ENCODE data around the gene KCNH2. TPM values are rescaled to one million over a fixed set of nuclear protein-coding genes. Genes with fewer than 3 reads are reported as not detected.

KCNH2 gene
- total RNA-seq, 1 experiment from 2014 or later = 1.8 TPM

DNA sequence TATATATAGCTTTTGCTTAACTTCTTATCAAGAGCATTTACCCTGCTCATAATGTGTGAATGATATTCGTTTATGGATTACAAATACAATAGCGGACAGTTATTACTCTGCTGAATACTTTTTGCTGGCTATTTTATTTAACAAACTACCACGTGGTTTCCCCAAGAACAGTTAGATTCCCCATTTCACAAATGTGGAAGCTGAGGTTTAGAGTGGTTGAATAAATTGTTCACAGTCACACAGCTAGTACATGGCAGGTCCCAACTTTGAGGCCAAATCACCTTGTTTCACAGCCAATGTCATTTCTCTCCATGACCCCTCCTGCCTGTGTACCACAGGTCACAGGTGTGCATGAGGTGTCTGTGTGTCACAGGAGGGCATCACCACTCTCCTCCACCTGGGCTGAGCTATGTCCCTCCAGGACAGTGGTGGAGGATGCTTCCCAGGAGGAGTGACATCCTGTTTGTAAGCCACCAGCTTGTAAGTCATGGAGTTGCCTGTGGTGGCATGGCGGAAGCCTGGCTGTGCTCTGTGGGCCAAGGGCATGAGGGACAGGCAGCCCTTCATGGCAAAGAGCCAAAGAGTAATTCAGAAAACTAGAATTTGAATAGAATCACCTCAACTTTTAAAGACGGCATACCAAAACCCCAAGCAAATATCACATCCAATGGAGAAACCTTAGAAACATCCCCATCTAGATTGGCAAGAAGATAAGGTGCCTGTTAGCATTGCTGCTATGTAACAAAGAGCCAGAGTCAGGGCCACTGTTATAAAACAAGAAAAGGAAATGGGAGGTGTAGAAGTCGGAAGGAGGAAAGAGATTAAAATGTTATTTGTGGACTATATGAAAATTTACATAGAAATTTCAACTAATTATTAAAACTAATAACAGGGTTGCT is 73.9 kb downstream of the KCNH2 start:
- Histone ChIP-seq H3K27ac (ENCODE audit: low read length) (no peak overlapping the region), H3K4me1 (ENCODE audit: control insufficient read depth, insufficient read depth, low read length) (peaks cover 7% of the 10 kb centered on the region; the same call in 1 of the 2 replicates), H3K9me3 (ENCODE audit: control insufficient read depth, insufficient read depth, low read depth, low read length) (no peaks in the 10 kb centered on the region), H3K4me3 (ENCODE audit: low read depth in 2 of 2, low read length in 2 of 2) (no peak overlapping the region), H3K36me3 (ENCODE audit: control insufficient read depth, insufficient read depth, low read length) (no peaks in the 10 kb centered on the region), H3K27me3 (ENCODE audit: control insufficient read depth, insufficient read depth, low read length) (no peaks in the 10 kb centered on the region)
- DNase-seq (ENCODE audit: low read depth, low spot score) = no peak
- ChIA-PET CTCF (interaction anchor here (0.5 to 0.6 kb wide), 2 partner anchors 83 to 157 kb away, joined by 3 to 4 read pairs; no protein-coding TSS in a partner anchor), POLR2A (no interaction called here)
- in situ Hi-C loops (cut with HindIII; ENCODE audit: low pct_unique_long_range_greater_than_20kb, low sequenced_read_pairs) = no loop called here
- TF ChIP-seq, protein P1, sequence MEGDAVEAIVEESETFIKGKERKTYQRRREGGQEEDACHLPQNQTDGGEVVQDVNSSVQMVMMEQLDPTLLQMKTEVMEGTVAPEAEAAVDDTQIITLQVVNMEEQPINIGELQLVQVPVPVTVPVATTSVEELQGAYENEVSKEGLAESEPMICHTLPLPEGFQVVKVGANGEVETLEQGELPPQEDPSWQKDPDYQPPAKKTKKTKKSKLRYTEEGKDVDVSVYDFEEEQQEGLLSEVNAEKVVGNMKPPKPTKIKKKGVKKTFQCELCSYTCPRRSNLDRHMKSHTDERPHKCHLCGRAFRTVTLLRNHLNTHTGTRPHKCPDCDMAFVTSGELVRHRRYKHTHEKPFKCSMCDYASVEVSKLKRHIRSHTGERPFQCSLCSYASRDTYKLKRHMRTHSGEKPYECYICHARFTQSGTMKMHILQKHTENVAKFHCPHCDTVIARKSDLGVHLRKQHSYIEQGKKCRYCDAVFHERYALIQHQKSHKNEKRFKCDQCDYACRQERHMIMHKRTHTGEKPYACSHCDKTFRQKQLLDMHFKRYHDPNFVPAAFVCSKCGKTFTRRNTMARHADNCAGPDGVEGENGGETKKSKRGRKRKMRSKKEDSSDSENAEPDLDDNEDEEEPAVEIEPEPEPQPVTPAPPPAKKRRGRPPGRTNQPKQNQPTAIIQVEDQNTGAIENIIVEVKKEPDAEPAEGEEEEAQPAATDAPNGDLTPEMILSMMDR (IDR thresholded peaks at IDR 0.05) = no peak
- TF ChIP-seq SIN3A (IDR thresholded peaks at IDR 0.05; ENCODE audit: borderline replicate concordance, insufficient read depth, low read depth, low read length) = no peak
- no peak for TF ChIP-seq TCF7L2 (IDR thresholded peaks at IDR 0.05; ENCODE audit: low read depth, low read length)
- TF ChIP-seq, protein P2, sequence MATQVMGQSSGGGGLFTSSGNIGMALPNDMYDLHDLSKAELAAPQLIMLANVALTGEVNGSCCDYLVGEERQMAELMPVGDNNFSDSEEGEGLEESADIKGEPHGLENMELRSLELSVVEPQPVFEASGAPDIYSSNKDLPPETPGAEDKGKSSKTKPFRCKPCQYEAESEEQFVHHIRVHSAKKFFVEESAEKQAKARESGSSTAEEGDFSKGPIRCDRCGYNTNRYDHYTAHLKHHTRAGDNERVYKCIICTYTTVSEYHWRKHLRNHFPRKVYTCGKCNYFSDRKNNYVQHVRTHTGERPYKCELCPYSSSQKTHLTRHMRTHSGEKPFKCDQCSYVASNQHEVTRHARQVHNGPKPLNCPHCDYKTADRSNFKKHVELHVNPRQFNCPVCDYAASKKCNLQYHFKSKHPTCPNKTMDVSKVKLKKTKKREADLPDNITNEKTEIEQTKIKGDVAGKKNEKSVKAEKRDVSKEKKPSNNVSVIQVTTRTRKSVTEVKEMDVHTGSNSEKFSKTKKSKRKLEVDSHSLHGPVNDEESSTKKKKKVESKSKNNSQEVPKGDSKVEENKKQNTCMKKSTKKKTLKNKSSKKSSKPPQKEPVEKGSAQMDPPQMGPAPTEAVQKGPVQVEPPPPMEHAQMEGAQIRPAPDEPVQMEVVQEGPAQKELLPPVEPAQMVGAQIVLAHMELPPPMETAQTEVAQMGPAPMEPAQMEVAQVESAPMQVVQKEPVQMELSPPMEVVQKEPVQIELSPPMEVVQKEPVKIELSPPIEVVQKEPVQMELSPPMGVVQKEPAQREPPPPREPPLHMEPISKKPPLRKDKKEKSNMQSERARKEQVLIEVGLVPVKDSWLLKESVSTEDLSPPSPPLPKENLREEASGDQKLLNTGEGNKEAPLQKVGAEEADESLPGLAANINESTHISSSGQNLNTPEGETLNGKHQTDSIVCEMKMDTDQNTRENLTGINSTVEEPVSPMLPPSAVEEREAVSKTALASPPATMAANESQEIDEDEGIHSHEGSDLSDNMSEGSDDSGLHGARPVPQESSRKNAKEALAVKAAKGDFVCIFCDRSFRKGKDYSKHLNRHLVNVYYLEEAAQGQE (IDR thresholded peaks at IDR 0.05; ENCODE audit: insufficient read depth in 1 of 2, low read depth in 2 of 2, low read length in 1 of 2) = no peak
- no peak for TF ChIP-seq POLR2AphosphoS5 (IDR thresholded peaks at IDR 0.05; ENCODE audit: low read depth, low read length)
- ATAC-seq = no peak
- intact Hi-C loops (cut with micrococcal nuclease; ENCODE audit: unreplicated experiment) = no loop called here
- BruUV-seq (replicated peaks) = no TSS peak

DNA sequence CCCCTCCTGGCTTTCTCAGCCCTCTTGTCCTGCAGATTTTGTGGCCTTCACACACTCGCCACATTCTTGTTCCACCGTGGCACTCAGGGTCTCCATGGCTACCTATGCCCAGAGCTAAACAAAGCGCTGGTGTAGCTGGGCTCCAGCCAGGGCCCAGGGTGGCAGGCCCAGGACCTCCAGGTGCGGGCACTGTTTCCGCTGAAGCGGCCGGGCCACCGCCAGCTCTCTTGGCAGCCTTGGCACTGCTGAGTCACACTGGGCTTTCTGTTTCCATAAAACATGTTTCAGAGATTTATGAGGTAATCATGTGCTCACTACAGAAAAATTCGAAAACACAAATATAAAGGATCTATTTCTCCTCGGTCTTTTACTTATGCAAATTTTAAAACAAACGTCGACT is 74.5 kb downstream of the KCNH2 start:
- Histone ChIP-seq H3K4me3 (ENCODE audit: low read depth in 2 of 2, low read length in 2 of 2) (no peak overlapping the region), H3K36me3 (ENCODE audit: control insufficient read depth, insufficient read depth, low read length) (no peaks in the 10 kb centered on the region), H3K27me3 (ENCODE audit: control insufficient read depth, insufficient read depth, low read length) (no peaks in the 10 kb centered on the region), H3K4me1 (ENCODE audit: control insufficient read depth, insufficient read depth, low read length) (peaks cover 9% of the 10 kb centered on the region; the same call in 1 of the 2 replicates), H3K9me3 (ENCODE audit: control insufficient read depth, insufficient read depth, low read depth, low read length) (no peaks in the 10 kb centered on the region), H3K27ac (ENCODE audit: low read length) (no peak overlapping the region)
- intact Hi-C loops (cut with micrococcal nuclease; ENCODE audit: unreplicated experiment) = no loop called here
- in situ Hi-C loops (cut with HindIII; ENCODE audit: low pct_unique_long_range_greater_than_20kb, low sequenced_read_pairs) = no loop called here
- no TSS peak for BruUV-seq (replicated peaks)
- POLR2A ChIA-PET = no interaction called here
- ATAC-seq (peak; percentile 60), DNase-seq (ENCODE audit: low read depth, low spot score) (no peak)
- CTCF ChIA-PET = interaction anchor here (0.5 to 0.6 kb wide), 2 partner anchors 84 to 158 kb away, joined by 3 to 4 read pairs; no protein-coding TSS in a partner anchor
- TF ChIP-seq, protein P1 (IDR thresholded peaks at IDR 0.05) = no peak
- TF ChIP-seq SIN3A (IDR thresholded peaks at IDR 0.05; ENCODE audit: borderline replicate concordance, insufficient read depth, low read depth, low read length) = no peak
- TF ChIP-seq, protein P2 (IDR thresholded peaks at IDR 0.05; ENCODE audit: insufficient read depth in 1 of 2, low read depth in 2 of 2, low read length in 1 of 2) = no peak
- no peak for TF ChIP-seq POLR2AphosphoS5 (IDR thresholded peaks at IDR 0.05; ENCODE audit: low read depth, low read length)
- no peak for TF ChIP-seq TCF7L2 (IDR thresholded peaks at IDR 0.05; ENCODE audit: low read depth, low read length)
